HFFc6 (cell line): Measurements from ENCODE around the gene PPM1D. TPM values are rescaled to one million over a fixed set of nuclear protein-coding genes. Genes with fewer than 3 reads are reported as not detected.

ENCODE experiments used
- DNase-seq: peaks from one replicate; pipeline ENCODE4 v3.0.0-alpha.2; 2018
- H3K27ac Mint-ChIP-seq: 2 replicates; pipeline ENCODE4 v1.8.0; 2020; ENCODE audit warnings: mild to moderate bottlenecking, mixed read lengths
- H3K27me3 Mint-ChIP-seq: 2 replicates; pipeline ENCODE4 v1.8.0; 2021; ENCODE audit warnings: mild to moderate bottlenecking, moderate library complexity, mixed read lengths; ENCODE audit not compliant: insufficient read depth
- H3K36me3 Mint-ChIP-seq: 2 replicates; pipeline ENCODE4 v1.8.0; 2021; ENCODE audit warnings: low read depth, mixed read lengths
- H3K4me1 Mint-ChIP-seq: 2 replicates; pipeline ENCODE4 v1.8.0; 2020; ENCODE audit warnings: low read depth, mixed read lengths
- H3K4me3 Mint-ChIP-seq: 2 replicates; pipeline ENCODE4 v1.8.0; 2020; ENCODE audit warnings: mild to moderate bottlenecking, moderate library complexity, mixed read lengths
- H3K9me3 Mint-ChIP-seq: 2 replicates; pipeline ENCODE4 v1.8.0; 2020; ENCODE audit warnings: mild to moderate bottlenecking, mixed read lengths
- CTCF ChIP-seq: fragments of 200-600 bp; sonication (generic); IDR thresholded peaks from 2 replicates; pipeline ENCODE4 v1.5.0; 2021; ENCODE audit warnings: antibody characterized with exemption, mild to moderate bottlenecking
- total RNA-seq, 6 experiments: library from RNA; stranded (reverse); fragmentation: NEBNext Ultra II Directional; extraction: Animal tissue kit (Norgen Biotek cat#: 25700); gene quantifications; 2 replicates in 1 of 6; 3 replicates in 5 of 6; pipeline ENCODE4 v1.2.3, GENCODE V29; 2021

PPM1D gene
- total RNA-seq, 6 experiments from 2014 or later, result 13.3 to 14.2 (median 13.5) TPM

DNA sequence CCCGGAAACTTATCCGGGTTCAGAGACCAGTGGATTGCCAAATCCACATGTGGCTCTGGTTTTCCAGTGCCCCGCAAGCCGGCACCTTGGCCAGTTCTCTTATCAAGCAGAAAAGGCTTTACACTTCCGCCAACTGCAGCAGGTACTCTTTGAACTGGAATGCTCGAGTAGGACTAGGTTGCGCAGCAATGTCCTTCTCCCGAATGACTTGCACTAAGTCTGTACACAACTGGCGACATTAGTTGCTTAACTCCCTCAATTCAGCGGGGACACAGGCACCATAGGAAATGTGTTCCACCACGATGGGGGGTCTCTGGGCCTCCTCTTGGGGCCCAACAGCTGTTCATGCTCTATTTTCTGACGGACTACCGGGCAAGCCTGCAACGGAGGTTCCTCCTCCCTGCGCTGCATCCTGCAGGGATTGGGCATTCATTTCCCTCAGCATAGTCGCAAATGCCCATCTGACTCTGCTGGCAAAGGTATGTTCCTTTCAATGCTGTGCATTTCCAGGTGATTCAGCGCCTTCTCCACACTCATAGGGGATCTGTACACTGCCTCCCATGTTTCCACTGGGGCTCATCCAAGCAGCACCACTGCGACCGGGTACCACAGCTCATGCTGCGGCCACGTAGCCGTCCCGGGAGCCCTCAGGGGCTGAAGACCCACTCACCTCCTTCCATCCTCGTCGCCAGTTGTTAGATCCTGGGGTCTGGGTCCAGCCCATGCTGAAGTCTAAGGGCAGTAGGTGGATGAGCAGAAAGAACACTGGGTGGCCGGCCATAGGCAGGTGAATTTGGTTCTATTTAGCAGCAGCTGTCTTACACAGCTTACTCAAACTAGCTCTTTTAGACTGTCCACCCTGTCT is 39.8 kb upstream of the PPM1D start:
- DNase-seq, result no peak
- no peak overlapping the region for H3K27ac Mint-ChIP-seq

GRCh38 chr17:60560860-60561257 is 39.1 kb upstream of the PPM1D start:
- Mint-ChIP-seq H3K27me3 (peaks cover 4% of the 10 kb centered on the region), H3K4me3 (no peak overlapping the region), H3K9me3 (no peaks in the 10 kb centered on the region), H3K4me1 (no peaks in the 10 kb centered on the region; the same call in 1 of the 2 replicates), H3K36me3 (no peaks in the 10 kb centered on the region), H3K27ac (no peak overlapping the region)
- TF ChIP-seq CTCF, result no peak
- no peak for DNase-seq

More for the DNA sequence above, 39.8 kb upstream of the PPM1D start:
- no peak for TF ChIP-seq CTCF
- Mint-ChIP-seq H3K4me1 (no peaks in the 10 kb centered on the region; the same call in 1 of the 2 replicates), H3K27me3 (peaks cover 4% of the 10 kb centered on the region), H3K4me3 (no peak overlapping the region), H3K36me3 (no peaks in the 10 kb centered on the region), H3K9me3 (no peaks in the 10 kb centered on the region)

DNA sequence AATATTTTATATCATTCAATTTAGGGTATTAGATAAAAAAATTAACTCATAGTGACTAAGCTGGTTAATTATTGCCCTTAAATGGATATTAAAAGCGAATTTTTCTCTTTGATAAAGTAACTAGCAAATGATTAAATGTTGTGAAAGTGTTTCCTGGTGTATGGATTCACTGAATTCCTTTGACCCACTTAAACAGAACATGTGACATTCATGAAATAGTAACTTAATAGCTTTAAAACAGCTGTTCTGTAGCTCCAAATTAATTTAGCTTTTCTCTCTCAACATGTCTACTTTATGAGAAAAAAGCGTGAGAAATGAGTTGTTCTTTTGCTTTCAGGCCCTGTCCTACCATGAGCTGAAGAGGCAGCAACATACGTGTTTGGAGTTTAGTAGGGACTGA is 37.6 kb upstream of the PPM1D start:
- no peak for DNase-seq
- Mint-ChIP-seq H3K27me3 (peaks cover 4% of the 10 kb centered on the region), H3K4me3 (no peak overlapping the region)

DNA sequence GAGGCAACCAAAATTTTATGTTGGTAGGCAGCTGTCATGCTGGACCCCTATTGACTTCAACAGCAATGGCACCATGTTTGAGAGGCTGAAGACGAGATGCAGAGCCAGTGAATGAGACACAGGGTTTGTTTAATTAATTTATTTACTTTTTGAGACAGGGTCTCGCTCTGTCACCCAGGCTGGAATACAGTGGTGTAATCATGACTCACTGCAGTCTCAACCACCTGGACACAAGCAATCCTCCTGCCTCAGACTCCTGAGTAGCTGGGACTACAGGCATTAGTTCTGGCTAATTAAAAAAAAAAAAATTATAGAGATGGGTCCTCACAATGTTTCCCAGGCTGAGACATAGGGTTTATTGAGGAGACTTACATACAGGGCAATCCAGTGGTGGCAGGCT is 36.2 kb upstream of the PPM1D start:
- no peaks in the 10 kb centered on the region for H3K4me1 Mint-ChIP-seq
- H3K27ac Mint-ChIP-seq, result no peak overlapping the region
- no peak overlapping the region for H3K4me3 Mint-ChIP-seq
- H3K9me3 Mint-ChIP-seq, result no peaks in the 10 kb centered on the region
- TF ChIP-seq CTCF, result no peak
- peaks cover 4% of the 10 kb centered on the region for H3K27me3 Mint-ChIP-seq
- DNase-seq, result no peak
- no peaks in the 10 kb centered on the region for H3K36me3 Mint-ChIP-seq

More for the DNA sequence above, 37.6 kb upstream of the PPM1D start:
- H3K4me1 Mint-ChIP-seq, result no peaks in the 10 kb centered on the region
- H3K36me3 Mint-ChIP-seq, result no peaks in the 10 kb centered on the region
- TF ChIP-seq CTCF, result no peak
- H3K27ac Mint-ChIP-seq, result no peak overlapping the region
- no peaks in the 10 kb centered on the region for H3K9me3 Mint-ChIP-seq

- H3K36me3 Mint-ChIP-seq, result no peaks in the 10 kb centered on the region
- peaks cover 4% of the 10 kb centered on the region for H3K27me3 Mint-ChIP-seq
- no peak overlapping the region for H3K4me3 Mint-ChIP-seq
- H3K27ac Mint-ChIP-seq, result no peak overlapping the region
- TF ChIP-seq CTCF, result no peak
- no peak for DNase-seq
- peaks cover 6% of the 10 kb centered on the region for H3K4me1 Mint-ChIP-seq
- no peaks in the 10 kb centered on the region for H3K9me3 Mint-ChIP-seq
These were observed 34.8 kb upstream of the PPM1D start for GRCh38 chr17:60565233-60565632.
